GM15510 (cell line): ENCODE results near the gene NDUFC1.
A peak's percentile ranks its signal among the peaks of the same experiment; 100 is the strongest.

ENCODE experiments used
- POLR2A ChIP-seq: IDR thresholded peaks from 3 replicates; pipeline ENCODE4 v1.6.1; 2011; ENCODE audit warnings: borderline replicate concordance; ENCODE audit not compliant: insufficient read length; ENCODE audit errors: extremely low read depth

The NDUFC1 gene

DNA sequence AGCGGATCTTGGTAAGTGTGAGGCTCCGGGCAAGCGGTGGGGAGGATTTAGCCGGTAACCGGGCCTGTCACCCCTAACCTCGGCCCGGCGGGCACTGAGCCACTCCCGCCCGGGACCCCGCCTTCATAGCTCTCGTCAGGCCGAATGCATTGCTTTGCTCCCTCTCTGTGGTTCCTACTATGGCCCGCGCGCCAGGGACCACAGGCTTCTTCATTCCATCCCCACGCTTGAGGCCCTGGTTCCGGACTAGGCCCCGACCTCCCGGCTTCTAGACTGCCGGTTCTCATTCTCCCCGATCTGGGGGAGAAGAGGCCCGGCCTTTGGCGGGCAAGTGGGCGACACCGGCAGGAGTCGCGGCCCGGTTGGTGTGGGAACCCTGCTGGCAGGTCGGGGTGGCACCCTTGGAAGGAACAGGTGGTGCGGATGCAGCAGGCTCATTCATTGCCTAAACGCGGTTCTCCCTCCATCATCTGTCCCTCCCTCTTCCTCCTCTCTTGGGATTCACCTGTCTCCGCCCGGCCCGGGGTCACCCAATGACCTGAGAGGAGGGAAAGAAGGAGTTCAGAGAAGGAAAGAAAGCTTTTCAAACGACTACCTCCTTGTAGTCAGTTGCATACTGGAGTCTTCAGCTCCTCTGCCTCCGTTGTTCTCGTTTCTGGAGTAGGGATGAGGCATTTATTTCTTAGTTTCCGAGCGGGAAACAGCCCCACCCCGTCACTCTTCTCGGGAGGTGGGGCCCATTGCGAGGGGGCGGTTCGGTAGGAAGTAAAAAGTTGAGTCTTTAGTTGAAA, at the start of gene NDUFC1:
Gene NDUFC1, minus strand, starts transcription at position 657 of the 791 bp plus-strand sequence. CDS start 6,679 bp downstream, outside the sequence.
- TF ChIP-seq POLR2A, result peak; percentile 25

DNA sequence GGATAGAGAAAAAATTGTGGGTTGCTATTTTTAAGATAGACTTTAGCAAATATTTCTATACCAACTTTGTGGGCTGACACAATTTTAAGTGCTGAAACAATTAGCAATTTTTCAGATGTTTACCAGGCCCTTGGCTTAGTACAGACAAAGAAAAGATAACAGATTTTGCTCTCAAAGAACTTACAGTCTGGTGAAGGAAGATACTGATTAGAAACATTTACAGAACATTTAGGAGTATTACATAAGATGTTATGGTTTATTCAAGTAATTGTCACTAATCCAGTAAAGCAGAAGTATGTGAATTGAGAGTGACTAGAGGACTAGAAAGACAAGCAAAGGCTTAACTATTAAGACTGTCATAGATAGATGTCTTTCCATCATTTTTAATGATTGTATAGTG, 35.3 kb upstream of the NDUFC1 start:
- TF ChIP-seq POLR2A, result no peak

GRCh38 chr4:139333046-139333445, 30.8 kb upstream of the NDUFC1 start:
- TF ChIP-seq POLR2A, result no peak

- no peak for TF ChIP-seq POLR2A
Observed at GRCh38 chr4:139331185-139331584, 28.9 kb upstream of the NDUFC1 start.

DNA sequence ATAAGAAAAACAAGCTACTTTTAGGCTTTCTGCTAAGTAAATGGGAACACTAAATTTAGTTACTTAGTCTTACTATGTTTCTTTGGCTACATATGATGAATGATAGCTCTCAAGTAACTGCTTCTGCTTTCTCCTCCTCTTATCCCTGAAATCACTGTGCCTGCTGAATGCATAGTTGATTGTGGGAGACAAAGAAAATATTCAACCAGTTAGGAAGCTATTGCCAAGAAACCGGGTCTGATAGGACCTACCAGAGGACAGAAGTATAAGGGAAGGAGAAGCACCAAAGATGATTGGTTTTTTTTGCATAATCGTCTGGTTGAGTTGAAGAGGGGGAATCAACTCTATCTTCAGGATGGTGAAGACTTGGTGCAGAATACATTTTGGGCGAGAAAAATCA, 28.0 kb upstream of the NDUFC1 start:
- no peak for TF ChIP-seq POLR2A

DNA sequence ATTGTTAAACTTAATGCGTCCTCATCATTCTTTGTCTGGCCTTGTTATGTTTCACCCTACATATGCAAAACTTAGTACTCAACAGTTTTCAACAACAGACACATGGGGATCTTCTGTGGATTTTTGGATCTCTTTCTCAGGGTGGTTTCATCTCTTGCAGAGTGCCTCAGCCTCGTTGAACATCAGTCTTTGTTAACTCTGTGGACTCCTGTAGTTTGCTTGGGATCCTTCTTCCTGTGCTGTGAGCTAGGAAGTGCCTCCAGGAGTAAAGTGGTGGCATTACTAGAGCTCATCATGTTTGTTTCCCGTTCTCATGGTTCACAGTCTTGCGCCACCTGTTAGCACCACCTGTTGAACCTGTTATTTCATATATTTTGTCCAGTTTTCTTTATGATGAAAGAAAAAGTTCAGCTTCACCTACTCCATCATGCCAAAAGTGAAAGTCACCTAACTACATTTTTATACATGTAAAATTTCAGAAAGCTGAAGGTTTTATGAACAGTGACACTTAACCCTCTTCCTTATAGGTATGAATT, 27.5 kb upstream of the NDUFC1 start:
- TF ChIP-seq POLR2A, result no peak

DNA sequence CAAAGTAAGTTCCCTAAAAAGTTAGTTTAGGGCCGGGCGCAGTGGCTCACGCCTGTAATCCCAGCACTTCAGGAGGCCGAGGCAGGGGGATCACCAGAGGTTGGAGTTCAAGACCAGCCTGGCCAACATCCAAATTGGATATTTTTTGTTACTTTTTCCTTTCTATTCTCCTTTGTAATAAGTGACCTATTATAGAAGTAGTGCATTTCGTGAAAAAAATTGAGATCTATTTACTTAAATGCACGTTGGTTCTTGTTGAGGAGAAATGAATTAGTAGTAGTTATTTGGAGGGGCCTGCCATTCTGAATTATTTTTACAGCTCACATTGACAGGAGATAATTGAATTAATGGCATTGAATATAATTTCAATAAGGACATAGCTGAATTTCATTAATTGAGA, 22.3 kb upstream of the NDUFC1 start:
- TF ChIP-seq POLR2A, result no peak

- no peak for TF ChIP-seq POLR2A
Observed at GRCh38 chr4:139319571-139319970, 17.3 kb upstream of the NDUFC1 start.

DNA sequence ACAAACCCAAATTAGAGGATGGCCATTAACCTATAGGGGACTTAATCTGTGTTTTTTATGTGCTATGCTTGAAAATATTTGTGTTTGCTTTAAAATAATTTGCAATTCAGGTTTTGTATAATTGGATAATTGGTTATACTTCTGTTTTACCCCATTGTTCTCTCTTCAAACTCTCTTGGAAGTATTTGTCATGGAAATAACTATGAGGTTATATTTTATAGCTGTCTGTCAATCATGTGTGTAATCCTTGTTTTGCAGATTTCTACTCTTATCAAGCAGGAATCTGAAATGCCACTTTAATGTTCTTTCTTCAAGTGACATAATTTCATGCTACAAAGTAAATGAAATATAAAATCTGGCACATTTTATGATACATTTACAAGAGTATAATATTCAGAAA, 15.4 kb upstream of the NDUFC1 start:
- TF ChIP-seq POLR2A, result no peak

DNA sequence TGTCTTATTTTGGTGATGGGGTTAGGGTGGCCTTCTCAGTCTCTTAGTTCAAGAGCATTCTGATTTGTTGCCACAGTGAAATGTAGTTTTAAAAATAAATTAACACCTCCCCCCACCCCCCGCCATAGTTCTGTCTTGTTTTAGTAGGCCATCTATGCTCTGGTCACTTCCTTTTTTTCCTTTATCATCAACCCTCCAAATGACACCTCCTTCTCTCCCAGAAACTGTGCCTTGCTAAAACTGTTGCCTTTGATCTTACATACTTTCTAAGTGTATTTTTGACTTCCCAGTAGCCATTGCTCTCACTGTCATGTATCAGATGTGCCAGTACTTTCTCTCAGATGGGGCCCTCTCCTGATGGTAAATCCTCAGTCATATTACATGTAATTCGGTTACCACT, 14.5 kb upstream of the NDUFC1 start:
- TF ChIP-seq POLR2A, result no peak

DNA sequence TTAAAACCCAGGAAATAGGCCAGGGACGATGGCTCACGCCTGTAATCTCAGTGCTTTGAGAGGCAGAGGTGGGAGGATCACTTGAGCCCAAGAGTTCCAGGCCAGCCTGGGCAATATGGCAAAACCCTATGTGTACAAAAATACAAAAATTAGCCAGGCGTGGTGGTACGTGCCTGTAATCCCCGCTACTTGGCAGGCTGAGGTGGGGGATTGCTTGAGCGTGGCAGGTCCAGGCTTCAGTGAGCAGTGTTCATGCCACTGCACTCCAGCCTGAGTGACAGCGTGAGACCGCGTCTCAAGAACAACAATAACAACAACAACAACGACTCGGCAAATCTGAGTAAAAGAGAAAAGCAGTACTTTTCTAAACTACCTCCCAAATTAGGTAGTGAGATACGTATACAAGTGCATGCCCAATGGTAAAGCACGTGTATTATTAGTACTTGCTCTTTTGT, 13.0 kb upstream of the NDUFC1 start:
- no peak for TF ChIP-seq POLR2A

- TF ChIP-seq POLR2A, result no peak
Observed at GRCh38 chr4:139314047-139314800, 11.9 kb upstream of the NDUFC1 start.

DNA sequence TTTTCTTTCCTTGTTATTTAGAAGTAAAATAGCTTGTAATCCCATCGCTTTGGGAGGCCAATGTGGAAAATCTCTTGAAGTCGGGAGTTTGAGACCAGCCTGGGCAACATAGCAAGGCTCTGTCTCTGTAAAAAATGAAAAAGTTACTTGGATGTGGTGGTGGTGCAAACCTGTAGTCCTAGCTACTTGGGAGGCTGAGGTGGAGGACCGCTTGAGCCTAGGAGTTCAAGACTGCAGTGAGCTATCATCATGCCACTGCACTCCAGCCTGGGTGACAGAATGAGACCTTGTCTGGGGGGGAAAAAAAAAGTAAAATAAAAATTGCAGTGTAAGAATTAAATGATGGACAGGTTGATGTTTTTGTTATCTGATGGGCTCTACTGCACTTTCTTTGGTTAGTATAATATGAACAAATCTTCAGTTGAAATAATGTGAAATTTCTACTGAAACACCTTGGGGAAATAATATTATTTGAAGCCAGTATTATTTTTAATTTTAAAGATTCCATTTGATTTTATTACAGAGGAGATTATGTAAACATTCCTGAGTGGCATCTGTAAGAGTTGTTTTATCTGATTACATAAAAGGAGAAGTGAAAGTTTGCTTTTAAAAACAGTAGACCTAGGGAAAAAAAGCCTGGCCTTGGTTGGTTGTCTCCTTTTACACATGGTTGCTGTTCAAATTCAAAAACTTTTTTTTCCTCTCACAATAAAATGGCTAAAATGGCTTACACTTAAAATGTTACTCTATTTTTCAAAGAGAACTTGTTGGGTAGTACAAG, 10.5 kb upstream of the NDUFC1 start:
- no peak for TF ChIP-seq POLR2A

- no peak for TF ChIP-seq POLR2A
Observed at GRCh38 chr4:139311909-139312308, 9.6 kb upstream of the NDUFC1 start.

DNA sequence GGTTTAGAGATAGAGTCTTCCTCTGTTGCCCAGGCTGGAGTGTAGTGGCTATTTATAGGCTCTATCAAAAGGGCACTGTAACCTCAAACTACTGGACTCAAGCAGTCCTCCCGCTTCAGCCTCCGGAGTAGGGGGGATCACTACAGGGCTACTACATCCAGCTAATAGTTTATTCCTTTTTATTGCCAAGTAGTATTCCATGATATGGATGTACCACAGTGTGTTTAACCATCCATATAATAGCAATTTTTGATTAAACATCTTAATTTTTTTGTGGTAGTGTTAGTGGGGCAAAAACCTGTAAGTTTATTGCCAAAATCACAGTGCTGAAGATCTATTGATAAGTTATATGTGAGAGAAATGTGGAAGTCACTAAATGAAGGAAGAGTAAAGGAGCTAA, 2.6 kb upstream of the NDUFC1 start:
- TF ChIP-seq POLR2A, result no peak
